Motor neuron (in vitro differentiated cells): ENCODE results near the gene CYP26C1. TPM values are rescaled to one million over a fixed set of nuclear protein-coding genes. Genes with fewer than 3 reads are reported as not detected.
A peak's percentile ranks its signal among the peaks of the same experiment; 100 is the strongest.

Experiments used
- ATAC-seq, 8 experiments: fragments of 200-7000 bp; cut with Tn5 transposase; replicated peaks in 6 of 8; 2 replicates each; pipeline ENCODE4 v1.8.0; 2021; ENCODE audit warnings: mild to moderate bottlenecking in 8 of 8, moderate library complexity in 8 of 8
- H3K27ac ChIP-seq, 2 donors: fragments of 250-450 bp; sonication (Bioruptor Pico); 2 replicates each; pipeline ENCODE4 v1.9.0; 2021; ENCODE audit warnings: antibody characterized with exemption in 2 of 2, mild to moderate bottlenecking in 2 of 2, moderate library complexity in 1 of 2
- H3K4me1 ChIP-seq, 2 donors: fragments of 250-450 bp; sonication (Bioruptor Pico); replicated peaks in 1 of 2; 2 replicates each; pipeline ENCODE4 v1.6.1; 2021; ENCODE audit warnings: antibody characterized with exemption in 2 of 2, mild to moderate bottlenecking in 2 of 2, moderate library complexity in 1 of 2
- H3K4me3 ChIP-seq, 5 donors: fragments of 250-450 bp; sonication (Bioruptor Pico); 2 replicates each; pipeline ENCODE4 v1.9.0; 2021; ENCODE audit warnings: antibody characterized with exemption in 5 of 5, mild to moderate bottlenecking in 5 of 5, moderate library complexity in 4 of 5
- WGBS, 10 experiments: fragments of 450-650 bp; shearing (Covaris generic); methylation state at CpG; one replicate each; pipeline ENCODE4 v1.0.0; 2022; 5-methylcytosine and 5-hydroxymethylcytosine counted together
- in situ Hi-C, 9 experiments: fragments of 400-800 bp; cut with MboI; loops; one replicate each; pipeline ENCODE4 v1.15.0; 2021; ENCODE audit warnings: low sequenced_read_pairs in 9 of 9, low pct_unique_long_range_greater_than_20kb in 2 of 9; ENCODE audit not compliant: unreplicated experiment in 9 of 9
- total RNA-seq, 8 experiments: library from RNA; unstranded; fragments of 300-600 nt; gene quantifications; 2 replicates each; pipeline versions ENCODE4 v1.2.3 to v1.2.4, GENCODE V29; 2022

Gene CYP26C1
- total RNA-seq, 8 experiments from 2014 or later: 0.07 to 1.1 (median 0.29) TPM

DNA sequence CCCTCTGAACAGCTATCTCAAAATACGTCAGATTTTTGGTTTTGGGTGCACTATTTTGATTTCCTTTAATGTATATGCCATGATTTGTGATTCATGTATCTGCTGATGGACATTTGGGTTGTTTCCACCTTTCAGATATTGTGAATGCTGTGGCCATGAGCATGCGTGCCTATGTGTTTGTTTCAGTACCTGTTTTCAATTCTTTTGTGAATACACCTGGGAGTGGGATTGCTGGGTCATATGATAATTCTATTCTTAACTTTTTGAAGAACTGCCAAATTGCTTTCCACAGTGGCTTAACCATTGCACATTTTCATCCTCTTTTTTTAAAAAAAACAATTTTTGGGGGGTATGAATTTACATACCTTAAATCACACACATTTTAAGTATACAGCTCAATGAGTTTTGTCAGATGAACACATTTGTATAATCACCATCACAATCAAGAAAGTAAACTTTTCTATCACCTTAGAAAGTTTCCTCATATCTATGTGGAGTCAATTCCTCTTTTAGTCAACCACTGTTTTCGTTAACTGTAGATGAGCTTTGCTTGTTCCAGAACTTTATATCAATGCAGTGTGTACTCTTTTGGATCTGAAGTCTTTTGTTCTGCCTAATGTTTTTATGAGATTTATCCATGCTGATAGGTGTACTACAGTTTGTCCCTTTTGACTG is 50.0 kb downstream of the CYP26C1 start:
- Histone ChIP-seq H3K4me1 (no peaks in the 10 kb centered on the region), H3K4me3 (no peak overlapping the region), H3K27ac (no peak overlapping the region)
- no peak for ATAC-seq
- WGBS, 10 experiments: 63 to 100% (median 94%) methylated on average over 1 to 2 of the region's 3 CpGs
- in situ Hi-C loops: no loop called here

GRCh38 chr10:93113042-93113441 is 52.4 kb downstream of the CYP26C1 start:
- no peak for ATAC-seq
- no peak overlapping the region for H3K4me3 ChIP-seq
- 21 to 100% (median 50%) methylated on average over 1 to 2 of the region's 2 CpGs; no CpG with 5 or more reads in 3 of the 10 experiments for WGBS, 10 experiments
- in situ Hi-C loops: no loop called here
- no peaks in the 10 kb centered on the region for H3K4me1 ChIP-seq
- no peak overlapping the region for H3K27ac ChIP-seq

DNA sequence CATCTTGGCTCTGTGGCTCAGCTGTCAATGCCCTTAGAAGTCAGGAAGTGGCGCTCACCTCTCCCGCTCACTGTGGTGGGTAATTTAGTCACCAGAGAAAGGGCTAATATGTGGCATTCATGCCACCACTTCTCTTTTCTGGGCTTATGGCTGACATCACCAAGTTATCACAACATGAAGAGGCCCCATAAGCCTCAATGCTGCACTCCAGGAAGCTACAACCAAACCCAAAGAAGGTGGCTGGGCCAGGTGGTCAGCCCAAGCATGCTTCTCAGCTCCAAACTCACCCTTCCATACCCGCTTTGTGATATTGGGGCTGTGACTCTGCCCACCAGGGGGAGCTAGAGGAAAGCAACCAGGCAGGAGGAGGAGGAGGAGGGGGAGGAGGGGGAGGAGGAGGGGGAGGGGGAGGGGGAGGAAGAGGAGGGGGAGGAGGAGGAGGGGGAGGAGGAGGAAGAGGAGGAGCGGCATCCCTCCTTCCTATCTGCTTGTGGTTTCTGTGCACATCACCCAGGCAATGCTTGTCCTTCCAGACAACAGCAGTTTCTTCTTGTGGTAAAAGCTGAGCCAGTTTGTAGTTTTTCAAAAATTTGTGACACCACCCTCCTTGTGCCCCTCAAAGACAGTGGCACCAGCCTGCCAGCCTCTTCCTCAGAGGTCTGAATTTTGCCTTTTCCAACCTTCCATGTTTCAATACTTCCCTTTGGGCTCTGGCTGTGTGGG is 55.2 kb downstream of the CYP26C1 start:
- H3K4me1 ChIP-seq: no peaks in the 10 kb centered on the region
- peak in 3 of 8 experiments; percentile 64 to 83 (median 80) for ATAC-seq
- 40 to 100% (median 100%) methylated on average over 1 to 2 of the region's 4 CpGs; no CpG with 5 or more reads in 4 of the 10 experiments for WGBS, 10 experiments
- in situ Hi-C loops: no loop called here
- H3K27ac ChIP-seq: no peak overlapping the region
- H3K4me3 ChIP-seq: no peak overlapping the region

Other genes with a start within 250 kb of the CYP26C1 start
- 10 to 100 TPM in 5 of 8 experiments, 1 to 10 TPM in 3; 1.9 to 24.3 (median 14.6) TPM for gene EXOC6, start 212.3 kb upstream of the CYP26C1 start, total RNA-seq
- gene CYP26A1, start 13.1 kb downstream of the CYP26C1 start, total RNA-seq: 1 to 10 TPM in 6 of 8 experiments, under 1 TPM in 2; 0.57 to 9.4 (median 2.8) TPM